HEK293 (cell line): ENCODE results near the gene OSBPL1A.
A peak's percentile ranks its signal among the peaks of the same experiment; 100 is the strongest.

Source experiments
- CTCF ChIA-PET: fragments of 350-600 bp; formaldehyde crosslinking; extraction: SDS; loops from one replicate; lab custom pipeline; 2021; ENCODE audit warnings: antibody characterized with exemption; lab: Yijun Ruan, JAX
- POLR2A ChIA-PET: fragments of 300-600 bp; formaldehyde crosslinking; extraction: SDS; loops from one replicate; lab custom pipeline; 2020; ENCODE audit warnings: antibody characterized with exemption, inconsistent platforms; lab: Yijun Ruan, JAX
- H3K27ac ChIP-seq: fragments of 200-500 bp; sonication (Bioruptor generic); 2 replicates; pipeline ENCODE4 v1.5.1; 2014; ENCODE audit warnings: low read depth, low read length, control low read depth, inconsistent platforms; ENCODE audit errors: extremely low read depth
- H3K36me3 ChIP-seq, 2 experiments: fragments of 200-500 bp in 1 of 2; sonication (Bioruptor generic) in 1 of 2; 1 replicate in 1 of 2; 2 replicates in 1 of 2; pipeline ENCODE4 v1.5.1; 2014 to 2017; ENCODE audit warnings: inconsistent platforms in 2 of 2, low read length in 2 of 2; ENCODE audit not compliant: control insufficient read depth in 2 of 2, insufficient read depth in 1 of 2
- H3K4me1 ChIP-seq: fragments of 200-500 bp; sonication (Bioruptor generic); 2 replicates; pipeline ENCODE4 v1.5.1; 2014; ENCODE audit warnings: mild to moderate bottlenecking, low read length, inconsistent platforms; ENCODE audit not compliant: control insufficient read depth, insufficient read depth
- H3K4me3 ChIP-seq: 2 replicates; pipeline ENCODE4 v1.5.1; 2011; ENCODE audit warnings: low read depth, mild to moderate bottlenecking, control low read depth, low read length, moderate library complexity
- H3K9me3 ChIP-seq: fragments of 200-500 bp; sonication (Bioruptor generic); 2 replicates; pipeline ENCODE4 v1.5.1; 2014; ENCODE audit warnings: low read depth, low read length, inconsistent platforms; ENCODE audit not compliant: control insufficient read depth, insufficient read depth
- MZF1 ChIP-seq: fragments of 450-650 bp; formaldehyde crosslinking; IDR thresholded peaks from 2 replicates; pipeline ENCODE4 v1.5.1; 2017; ENCODE audit warnings: missing biosample characterization, missing genetic modification characterization, borderline replicate concordance
- SALL2 ChIP-seq: fragments of 450-650 bp; formaldehyde crosslinking; IDR thresholded peaks from 2 replicates; pipeline ENCODE4 v1.5.0; 2017; ENCODE audit warnings: missing biosample characterization, mild to moderate bottlenecking, missing genetic modification characterization, borderline replicate concordance
- SCRT1 ChIP-seq: fragments of 450-650 bp; formaldehyde crosslinking; IDR thresholded peaks from 2 replicates; pipeline ENCODE4 v1.5.1; 2016; ENCODE audit warnings: missing biosample characterization, missing genetic modification characterization, borderline replicate concordance
- ZBTB17 ChIP-seq: fragments of 450-650 bp; formaldehyde crosslinking; IDR thresholded peaks from 2 replicates; pipeline ENCODE4 v1.5.1; 2016; ENCODE audit warnings: missing biosample characterization, missing genetic modification characterization
- ZBTB44 ChIP-seq: fragments of 450-650 bp; IDR thresholded peaks from 2 replicates; pipeline ENCODE4 v1.5.1; 2018; ENCODE audit warnings: missing biosample characterization, mild to moderate bottlenecking, missing genetic modification characterization
- ZFHX2 ChIP-seq: fragments of 450-650 bp; formaldehyde crosslinking; conservative IDR thresholded peaks from 2 replicates; pipeline ENCODE4 v1.5.1; 2016; ENCODE audit warnings: missing biosample characterization, missing genetic modification characterization
- ZIC2 ChIP-seq: fragments of 450-650 bp; formaldehyde crosslinking; IDR thresholded peaks from 2 replicates; pipeline ENCODE4 v1.5.1; 2016; ENCODE audit warnings: missing biosample characterization, missing genetic modification characterization
- ZNF121 ChIP-seq: fragments of 450-650 bp; formaldehyde crosslinking; IDR thresholded peaks from 2 replicates; pipeline ENCODE4 v1.5.1; 2016; ENCODE audit warnings: missing biosample characterization, missing genetic modification characterization
- ZNF132 ChIP-seq: fragments of 450-650 bp; formaldehyde crosslinking; IDR thresholded peaks from 2 replicates; pipeline ENCODE4 v1.5.1; 2017; ENCODE audit warnings: missing biosample characterization, missing genetic modification characterization, borderline replicate concordance
- ZNF157 ChIP-seq: fragments of 450-650 bp; formaldehyde crosslinking; IDR thresholded peaks from 2 replicates; pipeline ENCODE4 v1.5.1; 2016; ENCODE audit warnings: missing biosample characterization, missing genetic modification characterization
- ZNF184 ChIP-seq: fragments of 450-650 bp; IDR thresholded peaks from 2 replicates; pipeline ENCODE4 v1.5.1; 2018; ENCODE audit warnings: missing biosample characterization, mild to moderate bottlenecking, missing genetic modification characterization
- ZNF202 ChIP-seq: fragments of 450-650 bp; formaldehyde crosslinking; IDR thresholded peaks from 2 replicates; pipeline ENCODE4 v1.5.1; 2016; ENCODE audit warnings: missing biosample characterization, missing genetic modification characterization, borderline replicate concordance
- ZNF362 ChIP-seq: fragments of 450-650 bp; formaldehyde crosslinking; IDR thresholded peaks from 2 replicates; pipeline ENCODE4 v1.5.1; 2016; ENCODE audit warnings: missing biosample characterization, missing genetic modification characterization
- ZNF37A ChIP-seq: fragments of 450-650 bp; IDR thresholded peaks from 2 replicates; pipeline ENCODE4 v1.5.1; 2018; ENCODE audit warnings: missing biosample characterization, missing genetic modification characterization
- ZNF530 ChIP-seq: fragments of 450-650 bp; formaldehyde crosslinking; IDR thresholded peaks from 2 replicates; pipeline ENCODE4 v1.5.1; 2016; ENCODE audit warnings: low read depth, missing biosample characterization, missing genetic modification characterization
- ZNF548 ChIP-seq: fragments of 450-650 bp; formaldehyde crosslinking; IDR thresholded peaks from 2 replicates; pipeline ENCODE4 v1.5.1; 2016; ENCODE audit warnings: missing biosample characterization, missing genetic modification characterization
- ZNF560 ChIP-seq: fragments of 450-650 bp; formaldehyde crosslinking; IDR thresholded peaks from 2 replicates; pipeline ENCODE4 v1.5.1; 2017; ENCODE audit warnings: missing biosample characterization, missing genetic modification characterization, borderline replicate concordance
- ZNF626 ChIP-seq: fragments of 450-650 bp; sonication (Bioruptor Pico); formaldehyde crosslinking; IDR thresholded peaks from 2 replicates; pipeline ENCODE4 v1.5.1; 2018; ENCODE audit warnings: missing biosample characterization, missing genetic modification characterization, inconsistent platforms
- ZNF645 ChIP-seq: fragments of 450-650 bp; formaldehyde crosslinking; IDR thresholded peaks from 2 replicates; pipeline ENCODE4; 2016; ENCODE audit warnings: missing biosample characterization, missing genetic modification characterization
- ZSCAN4 ChIP-seq: fragments of 450-650 bp; formaldehyde crosslinking; IDR thresholded peaks from 2 replicates; pipeline ENCODE4 v1.5.1; 2017; ENCODE audit warnings: missing biosample characterization, missing genetic modification characterization
- TF ChIP-seq, protein P1 (sequence below): fragments of 450-650 bp; formaldehyde crosslinking; optimal IDR thresholded peaks from 2 replicates; pipeline ENCODE3; 2016; ENCODE audit warnings: missing biosample characterization, mild to moderate bottlenecking, missing genetic modification characterization
- TF ChIP-seq, protein P2 (sequence below): fragments of 450-650 bp; formaldehyde crosslinking; conservative IDR thresholded peaks from 2 replicates; pipeline ENCODE4 v1.5.1; 2016; ENCODE audit warnings: low read depth, missing biosample characterization, missing genetic modification characterization

Gene OSBPL1A

DNA sequence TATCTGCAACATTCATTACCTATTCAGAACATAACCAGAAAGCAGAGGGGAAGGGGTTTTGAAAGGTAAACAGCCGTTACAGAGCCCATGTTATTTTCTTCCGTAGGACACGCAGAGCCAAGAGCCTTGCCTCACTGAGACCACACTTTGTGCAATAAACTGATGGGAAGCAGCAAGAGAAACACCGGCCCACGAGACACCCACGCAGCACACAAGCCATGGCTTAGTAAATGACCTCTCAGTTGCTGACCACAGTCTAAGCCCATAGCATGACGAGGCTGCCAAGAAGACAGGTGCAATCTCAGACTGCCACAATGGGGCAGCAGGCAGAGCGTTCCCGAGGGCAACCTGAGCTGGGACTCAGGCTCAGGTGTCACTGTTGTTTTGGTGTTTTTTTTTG lies 199.2 kb downstream of the OSBPL1A start:
- POLR2A ChIA-PET: interaction anchor here (0.7 kb wide), 1 partner anchor 58 kb away, joined by 5 read pairs; no protein-coding TSS in a partner anchor
- peak; percentile 20; the same call in 1 of the 2 replicates for TF ChIP-seq ZFHX2 (tag by site-specific recombination)
- TF ChIP-seq ZNF362 (tag by site-specific recombination): no peak
- TF ChIP-seq, all 188 proteins: peak for 1
- Histone ChIP-seq H3K9me3 (no peaks in the 10 kb centered on the region), H3K27ac (no peak overlapping the region), H3K36me3 (no peaks in the 10 kb centered on the region), H3K4me3 (no peak overlapping the region), H3K4me1 (no peaks in the 10 kb centered on the region)
- CTCF ChIA-PET: interaction anchor here (1.2 kb wide), 1 partner anchor 22 kb away, joined by 4 read pairs; no protein-coding TSS in a partner anchor

- TF ChIP-seq, protein P1, sequence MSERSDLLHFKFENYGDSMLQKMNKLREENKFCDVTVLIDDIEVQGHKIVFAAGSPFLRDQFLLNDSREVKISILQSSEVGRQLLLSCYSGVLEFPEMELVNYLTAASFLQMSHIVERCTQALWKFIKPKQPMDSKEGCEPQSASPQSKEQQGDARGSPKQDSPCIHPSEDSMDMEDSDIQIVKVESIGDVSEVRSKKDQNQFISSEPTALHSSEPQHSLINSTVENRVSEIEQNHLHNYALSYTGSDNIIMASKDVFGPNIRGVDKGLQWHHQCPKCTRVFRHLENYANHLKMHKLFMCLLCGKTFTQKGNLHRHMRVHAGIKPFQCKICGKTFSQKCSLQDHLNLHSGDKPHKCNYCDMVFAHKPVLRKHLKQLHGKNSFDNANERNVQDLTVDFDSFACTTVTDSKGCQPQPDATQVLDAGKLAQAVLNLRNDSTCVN (tag by site-specific recombination): no peak
- TF ChIP-seq ZNF202 (no peak), ZNF626 (tag by site-specific recombination) (no peak), MZF1 (tag by site-specific recombination) (no peak)
- TF ChIP-seq, all 188 proteins: peak for 0
- CTCF ChIA-PET: interaction anchor here (0.7 to 1.2 kb wide), 2 partner anchors 21 to 37 kb away, joined by 3 to 4 read pairs; no protein-coding TSS in a partner anchor
- Histone ChIP-seq H3K4me3 (no peak overlapping the region), H3K9me3 (no peaks in the 10 kb centered on the region), H3K4me1 (no peaks in the 10 kb centered on the region), H3K27ac (no peak overlapping the region), H3K36me3 (no peaks in the 10 kb centered on the region)
- POLR2A ChIA-PET: no interaction called here
Measured at GRCh38 chr18:24197412-24197811, 200.2 kb downstream of the OSBPL1A start.

DNA sequence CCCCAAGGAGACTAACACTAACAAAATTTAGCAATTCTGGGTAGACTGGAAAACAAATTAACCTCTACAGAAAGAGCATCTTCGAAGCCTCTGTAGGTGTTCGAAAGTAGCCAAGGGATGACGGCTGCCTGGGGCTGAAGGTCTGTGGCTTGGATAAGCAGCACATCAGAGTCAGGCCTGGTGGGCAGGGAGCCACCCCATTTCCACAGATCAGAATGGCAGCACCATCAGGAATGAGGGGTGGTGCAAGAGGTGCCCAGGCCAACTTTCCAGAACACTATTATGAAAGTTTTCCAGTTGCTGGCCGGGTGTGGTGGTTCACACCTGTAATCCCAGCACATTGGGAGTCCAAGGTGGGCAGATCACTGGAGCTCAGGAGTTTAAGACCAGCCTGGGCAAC lies 200.9 kb downstream of the OSBPL1A start:
- Histone ChIP-seq H3K4me3 (no peak overlapping the region), H3K9me3 (no peaks in the 10 kb centered on the region), H3K27ac (no peak overlapping the region), H3K36me3 (no peaks in the 10 kb centered on the region), H3K4me1 (peaks cover 4% of the 10 kb centered on the region; the same call in 1 of the 2 replicates)
- ChIA-PET POLR2A (no interaction called here), CTCF (no interaction called here)
- TF ChIP-seq ZIC2 (tag by site-specific recombination): no peak
- TF ChIP-seq ZNF560: no peak
- no peak for TF ChIP-seq SCRT1 (tag by site-specific recombination)
- no peak for TF ChIP-seq ZNF184 (tag by site-specific recombination)
- no peak for TF ChIP-seq ZNF157
- no peak for TF ChIP-seq ZSCAN4 (tag by site-specific recombination)
- no peak for TF ChIP-seq ZNF121 (tag by site-specific recombination)
- no peak for TF ChIP-seq ZNF132 (tag by site-specific recombination)
- TF ChIP-seq ZNF548: no peak
- TF ChIP-seq ZNF645 (tag by site-specific recombination): no peak
- no peak for TF ChIP-seq SALL2
- no peak for TF ChIP-seq ZBTB17 (tag by site-specific recombination)
- no peak for TF ChIP-seq ZBTB44 (tag by site-specific recombination)
- TF ChIP-seq, protein P2, sequence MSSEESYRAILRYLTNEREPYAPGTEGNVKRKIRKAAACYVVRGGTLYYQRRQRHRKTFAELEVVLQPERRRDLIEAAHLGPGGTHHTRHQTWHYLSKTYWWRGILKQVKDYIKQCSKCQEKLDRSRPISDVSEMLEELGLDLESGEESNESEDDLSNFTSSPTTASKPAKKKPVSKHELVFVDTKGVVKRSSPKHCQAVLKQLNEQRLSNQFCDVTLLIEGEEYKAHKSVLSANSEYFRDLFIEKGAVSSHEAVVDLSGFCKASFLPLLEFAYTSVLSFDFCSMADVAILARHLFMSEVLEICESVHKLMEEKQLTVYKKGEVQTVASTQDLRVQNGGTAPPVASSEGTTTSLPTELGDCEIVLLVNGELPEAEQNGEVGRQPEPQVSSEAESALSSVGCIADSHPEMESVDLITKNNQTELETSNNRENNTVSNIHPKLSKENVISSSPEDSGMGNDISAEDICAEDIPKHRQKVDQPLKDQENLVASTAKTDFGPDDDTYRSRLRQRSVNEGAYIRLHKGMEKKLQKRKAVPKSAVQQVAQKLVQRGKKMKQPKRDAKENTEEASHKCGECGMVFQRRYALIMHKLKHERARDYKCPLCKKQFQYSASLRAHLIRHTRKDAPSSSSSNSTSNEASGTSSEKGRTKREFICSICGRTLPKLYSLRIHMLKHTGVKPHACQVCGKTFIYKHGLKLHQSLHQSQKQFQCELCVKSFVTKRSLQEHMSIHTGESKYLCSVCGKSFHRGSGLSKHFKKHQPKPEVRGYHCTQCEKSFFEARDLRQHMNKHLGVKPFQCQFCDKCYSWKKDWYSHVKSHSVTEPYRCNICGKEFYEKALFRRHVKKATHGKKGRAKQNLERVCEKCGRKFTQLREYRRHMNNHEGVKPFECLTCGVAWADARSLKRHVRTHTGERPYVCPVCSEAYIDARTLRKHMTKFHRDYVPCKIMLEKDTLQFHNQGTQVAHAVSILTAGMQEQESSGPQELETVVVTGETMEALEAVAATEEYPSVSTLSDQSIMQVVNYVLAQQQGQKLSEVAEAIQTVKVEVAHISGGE (tag by site-specific recombination): no peak
- TF ChIP-seq ZNF37A (tag by site-specific recombination): no peak
- no peak for TF ChIP-seq ZNF530
